Hepatic stellate cell (primary cell): ENCODE measurements around the gene CAMK2B.

Experiments
- DNase-seq: peaks from one replicate; pipeline ENCODE4 v3.0.0; 2011; ENCODE audit warnings: low spot score

Gene CAMK2B

DNA sequence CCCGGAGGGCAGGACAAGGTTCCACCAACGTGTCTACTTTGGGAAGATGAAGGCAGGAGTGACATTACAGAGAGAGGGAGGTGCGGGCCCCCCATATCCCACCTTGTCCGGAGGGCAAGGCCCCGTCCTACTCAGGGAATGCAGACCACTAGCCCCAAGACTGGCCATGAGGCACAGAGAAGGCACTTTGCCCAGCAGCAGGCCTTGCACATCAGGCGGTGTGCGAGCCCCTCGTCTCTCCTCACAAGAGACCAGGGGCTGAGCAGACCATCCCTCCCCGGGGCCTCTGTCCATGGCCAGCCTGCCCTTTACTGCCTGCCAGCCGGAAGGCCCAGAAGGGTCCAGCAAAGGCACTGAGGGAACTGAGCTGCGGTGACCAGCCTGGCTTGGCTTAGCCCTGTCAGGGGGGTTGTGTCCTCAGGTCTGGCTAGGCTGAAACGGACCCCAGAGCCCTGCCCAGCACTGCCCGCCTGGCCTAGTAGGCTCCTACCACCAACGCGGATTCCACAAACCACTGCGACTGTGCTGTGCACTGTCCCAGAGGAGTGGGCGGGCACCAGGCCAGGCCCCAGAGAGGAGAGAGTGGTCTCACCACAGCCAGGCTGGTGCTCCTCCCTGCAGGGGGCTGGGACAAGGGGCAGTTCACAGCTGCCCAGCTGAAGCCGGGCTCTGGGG lies 16.7 kb downstream of the CAMK2B start:
- no peak for DNase-seq

DNA sequence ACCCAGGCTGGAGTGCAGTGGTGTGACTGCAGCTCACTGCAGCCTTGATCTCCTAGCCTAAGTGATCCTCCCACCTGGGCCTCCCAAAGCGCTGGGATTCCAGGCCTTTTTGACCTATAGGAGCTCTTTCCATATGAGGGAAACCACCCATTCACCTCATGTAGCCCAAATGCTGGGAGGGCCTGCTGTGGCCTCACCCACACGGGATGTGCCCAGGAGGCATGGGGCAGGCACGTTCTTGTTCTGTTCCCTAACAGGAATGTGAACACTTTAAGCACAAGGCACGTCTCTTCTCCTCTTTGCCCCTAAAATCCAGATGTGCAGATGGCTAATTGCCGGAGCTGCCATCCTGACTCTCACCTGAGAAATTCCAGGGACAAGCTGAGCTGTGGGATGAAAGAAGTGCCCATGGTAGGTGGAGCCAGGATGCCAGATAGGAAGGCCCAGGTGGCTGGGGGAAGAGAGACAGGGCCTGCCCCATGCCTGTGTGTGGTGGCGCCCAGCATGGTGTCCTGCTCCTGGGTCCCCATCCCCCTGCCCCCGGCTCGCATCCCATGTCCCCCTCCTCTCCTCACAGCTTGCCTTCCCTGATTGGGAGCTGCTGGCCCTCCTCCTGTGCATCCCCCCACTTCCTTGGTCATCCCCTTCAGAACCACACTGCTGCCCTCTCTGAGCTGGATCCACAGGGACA lies 17.3 kb downstream of the CAMK2B start:
- DNase-seq, result no peak

- peak; percentile 78 for DNase-seq
These were observed 18.0 kb downstream of the CAMK2B start for GRCh38 chr7:44307301-44307900.

- no peak for DNase-seq
These were observed 18.8 kb downstream of the CAMK2B start for GRCh38 chr7:44306606-44307005.

- peak; percentile 1 for DNase-seq
These were observed 19.6 kb downstream of the CAMK2B start for GRCh38 chr7:44305564-44306507.

GRCh38 chr7:44294325-44295069 lies 30.9 kb downstream of the CAMK2B start:
- DNase-seq, result peak; percentile 4

- DNase-seq, result no peak
These were observed 31.7 kb downstream of the CAMK2B start for GRCh38 chr7:44293561-44294324.

DNA sequence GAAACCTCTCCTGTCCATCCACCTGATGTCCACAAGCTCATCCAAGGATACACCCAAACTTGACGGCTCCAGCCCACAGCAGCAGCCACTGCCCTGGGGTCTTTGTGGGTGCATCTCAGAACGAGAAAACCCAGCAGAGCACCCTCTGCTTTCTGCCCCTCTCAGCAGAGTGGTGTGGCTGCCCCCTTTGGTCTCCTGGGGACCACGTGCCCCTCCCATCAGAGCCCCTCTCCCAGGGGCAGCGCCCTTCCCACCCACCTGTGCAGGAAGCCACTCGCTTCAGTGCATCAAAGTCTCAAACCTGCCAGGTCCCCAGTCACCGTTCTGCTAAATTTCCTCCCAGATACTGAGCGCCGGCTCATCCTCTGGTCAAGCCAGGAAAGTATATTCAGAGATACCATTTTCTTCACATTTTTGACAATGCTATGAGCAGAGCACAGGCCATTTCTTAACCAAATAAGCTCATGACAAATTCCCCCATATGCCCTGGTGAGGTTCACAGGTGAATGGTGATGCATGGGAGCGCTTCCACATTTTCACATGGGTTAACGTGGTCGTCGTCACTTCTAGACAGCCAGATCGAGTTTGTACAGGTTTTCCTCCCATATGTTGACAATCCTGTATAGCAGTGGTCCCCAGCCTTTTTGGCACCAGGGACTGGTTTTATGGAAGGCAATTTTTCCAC lies 32.4 kb downstream of the CAMK2B start:
- no peak for DNase-seq

DNA sequence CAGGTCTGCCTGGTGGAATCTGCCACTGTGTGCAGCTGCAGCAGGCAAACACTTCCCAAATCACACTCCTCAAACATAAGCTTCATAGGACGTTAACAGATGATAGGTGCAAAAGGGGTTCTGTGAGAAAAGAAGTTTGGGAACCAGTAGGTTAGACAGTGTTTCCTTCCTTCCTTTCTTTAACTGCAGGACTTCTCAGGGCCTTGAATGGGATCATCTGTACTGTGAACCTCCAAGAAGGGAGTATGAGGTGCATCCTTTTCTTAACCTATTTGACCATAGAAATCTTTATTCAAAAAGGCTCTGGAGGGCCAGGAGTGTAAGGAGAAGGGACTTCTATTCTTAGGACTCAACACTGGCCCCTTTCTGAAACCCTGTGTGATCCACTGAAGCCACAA lies 33.0 kb downstream of the CAMK2B start:
- no peak for DNase-seq

DNA sequence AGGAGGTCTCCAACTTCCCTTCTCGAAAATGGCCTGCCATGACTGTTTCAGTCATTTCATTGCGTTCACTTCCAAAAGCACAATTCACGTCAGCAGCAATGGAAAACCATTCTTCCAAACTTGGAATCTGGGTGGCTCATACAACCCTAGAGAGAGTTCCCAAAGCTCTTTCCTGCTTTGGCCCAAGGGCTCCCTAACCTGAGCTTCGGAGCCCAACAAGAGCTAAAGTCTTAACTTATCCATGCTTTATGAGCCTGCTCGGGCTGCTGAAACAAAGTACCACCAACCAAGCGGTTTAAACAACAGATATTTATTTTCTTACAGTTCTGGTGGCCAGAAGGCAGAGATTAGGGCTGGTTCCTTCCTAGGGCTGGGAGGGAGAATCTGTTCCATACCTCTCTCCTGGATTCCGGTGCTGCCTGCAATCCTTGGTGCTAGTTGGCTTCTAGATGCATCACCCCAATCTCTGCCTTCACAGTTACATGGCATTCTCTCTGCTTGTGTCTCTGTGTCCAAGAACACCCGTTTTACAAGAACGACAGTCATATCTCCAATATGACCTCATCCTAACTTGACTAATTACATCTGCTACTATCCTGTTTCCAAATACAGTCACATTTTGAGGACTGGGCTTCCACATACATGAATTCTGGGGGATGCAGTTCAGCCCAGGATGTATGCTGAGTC lies 33.5 kb downstream of the CAMK2B start:
- peak; percentile 12 for DNase-seq

DNA sequence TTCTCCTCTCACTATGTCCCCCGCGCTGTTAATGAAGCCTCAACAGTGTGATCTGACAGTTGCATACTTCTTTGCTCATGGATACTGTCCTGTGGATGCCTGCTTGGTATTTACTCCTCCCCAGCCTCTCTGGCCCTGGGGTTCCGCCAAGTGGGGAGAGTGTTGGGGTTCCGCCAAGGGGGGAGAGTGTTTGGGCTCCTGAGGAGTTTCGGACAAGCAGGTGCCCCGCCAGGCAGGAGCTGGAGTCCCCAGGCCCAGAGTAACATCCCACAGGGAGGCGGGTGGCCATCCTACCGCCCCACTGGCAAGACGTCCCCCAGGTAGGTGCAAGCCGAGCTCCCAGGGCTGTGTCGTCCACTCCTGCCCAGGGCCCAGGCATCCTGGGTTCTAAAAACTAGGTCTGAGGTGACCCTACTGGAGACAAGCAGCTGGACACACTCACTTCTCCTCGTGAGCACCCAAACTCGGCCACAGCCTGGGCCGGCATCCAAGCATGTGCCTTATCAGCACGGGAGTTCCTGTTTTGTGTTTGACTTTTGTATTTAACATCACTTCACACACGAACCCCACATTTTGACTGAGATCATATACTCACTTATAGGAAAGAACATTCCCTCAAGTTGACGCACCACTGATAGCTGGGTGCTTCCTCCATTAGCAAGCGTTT lies 34.2 kb downstream of the CAMK2B start:
- DNase-seq, result peak; percentile 88

DNA sequence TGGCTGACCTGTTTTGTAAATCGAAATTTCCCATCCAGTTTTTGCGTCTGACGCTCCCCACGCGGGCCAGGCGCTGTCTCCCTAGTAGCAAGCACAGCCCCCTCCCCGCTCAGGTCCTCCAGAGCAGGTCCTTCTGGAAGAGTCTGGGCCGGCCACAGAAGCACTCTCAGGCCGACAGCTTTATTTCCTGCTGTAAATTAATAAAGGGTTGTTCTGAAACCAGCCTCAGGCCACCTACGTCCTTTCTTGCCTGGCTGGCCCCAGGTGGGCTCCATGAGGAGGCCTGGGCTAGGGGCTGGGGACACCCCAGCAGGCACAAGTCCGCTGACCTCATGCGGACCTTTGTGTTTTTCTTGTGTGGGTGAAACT lies 35.2 kb downstream of the CAMK2B start:
- DNase-seq, result no peak

GRCh38 chr7:44289341-44290251 lies 35.8 kb downstream of the CAMK2B start:
- no peak for DNase-seq

- no peak for DNase-seq
These were observed 36.5 kb downstream of the CAMK2B start for GRCh38 chr7:44288811-44289340.

GRCh38 chr7:44288381-44288685 lies 37.1 kb downstream of the CAMK2B start:
- DNase-seq, result no peak

GRCh38 chr7:44287488-44288380 lies 37.7 kb downstream of the CAMK2B start:
- DNase-seq, result no peak
